ENCODE measurements around the gene AP3D1.

DNA sequence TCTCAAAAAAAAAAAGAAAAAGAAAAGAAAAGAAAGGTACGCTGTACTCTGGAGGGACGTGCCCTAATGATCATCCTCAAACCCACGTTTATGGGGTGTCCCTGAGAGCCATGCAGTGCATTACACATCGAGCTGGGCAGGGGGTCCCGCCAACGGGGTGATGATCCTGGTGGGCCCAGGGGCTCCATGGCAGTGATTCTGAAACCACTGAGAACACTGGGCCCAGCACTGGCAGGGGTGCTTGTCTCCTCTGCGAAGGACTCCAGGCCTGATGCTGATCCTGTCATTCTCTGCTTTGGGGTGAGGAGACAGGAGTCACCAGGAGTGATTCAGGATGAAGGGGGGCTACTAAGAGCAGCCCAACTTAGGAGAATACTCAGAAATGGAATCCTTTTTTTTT is 74.0 kb downstream of the AP3D1 start:
- TF ChIP-seq, protein P1, sequence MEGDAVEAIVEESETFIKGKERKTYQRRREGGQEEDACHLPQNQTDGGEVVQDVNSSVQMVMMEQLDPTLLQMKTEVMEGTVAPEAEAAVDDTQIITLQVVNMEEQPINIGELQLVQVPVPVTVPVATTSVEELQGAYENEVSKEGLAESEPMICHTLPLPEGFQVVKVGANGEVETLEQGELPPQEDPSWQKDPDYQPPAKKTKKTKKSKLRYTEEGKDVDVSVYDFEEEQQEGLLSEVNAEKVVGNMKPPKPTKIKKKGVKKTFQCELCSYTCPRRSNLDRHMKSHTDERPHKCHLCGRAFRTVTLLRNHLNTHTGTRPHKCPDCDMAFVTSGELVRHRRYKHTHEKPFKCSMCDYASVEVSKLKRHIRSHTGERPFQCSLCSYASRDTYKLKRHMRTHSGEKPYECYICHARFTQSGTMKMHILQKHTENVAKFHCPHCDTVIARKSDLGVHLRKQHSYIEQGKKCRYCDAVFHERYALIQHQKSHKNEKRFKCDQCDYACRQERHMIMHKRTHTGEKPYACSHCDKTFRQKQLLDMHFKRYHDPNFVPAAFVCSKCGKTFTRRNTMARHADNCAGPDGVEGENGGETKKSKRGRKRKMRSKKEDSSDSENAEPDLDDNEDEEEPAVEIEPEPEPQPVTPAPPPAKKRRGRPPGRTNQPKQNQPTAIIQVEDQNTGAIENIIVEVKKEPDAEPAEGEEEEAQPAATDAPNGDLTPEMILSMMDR (conservative IDR thresholded peaks at IDR 0.05; ENCODE audit: low read depth, low read length), result no peak
- TF ChIP-seq EZH2phosphoT487 (IDR thresholded peaks at IDR 0.05; ENCODE audit: borderline replicate concordance, low read length) (no peak), EZH2 (IDR thresholded peaks at IDR 0.05; ENCODE audit: low read length, unreplicated experiment) (no peak)

All from PC-3 (cell line).